ENCODE results near the gene MPDU1. TPM values are rescaled to one million over a fixed set of nuclear protein-coding genes. Genes with fewer than 3 reads are reported as not detected.

The MPDU1 gene
- total RNA-seq, 6 donors from 2014 or later = 50.6 to 121 (median 56.2) TPM

GRCh38 chr17:7613769-7614424 is 30.2 kb downstream of the MPDU1 start:
- peak overlapping the region; percentile 40 to 95 (median 80) for H3K4me3 ChIP-seq
- H3K27me3 ChIP-seq = no peaks in the 10 kb centered on the region
- TF ChIP-seq EP300 (IDR thresholded peaks at IDR 0.05) = no peak
- no peak for TF ChIP-seq POLR2AphosphoS5 (IDR thresholded peaks at IDR 0.05)
- TF ChIP-seq, protein P1, sequence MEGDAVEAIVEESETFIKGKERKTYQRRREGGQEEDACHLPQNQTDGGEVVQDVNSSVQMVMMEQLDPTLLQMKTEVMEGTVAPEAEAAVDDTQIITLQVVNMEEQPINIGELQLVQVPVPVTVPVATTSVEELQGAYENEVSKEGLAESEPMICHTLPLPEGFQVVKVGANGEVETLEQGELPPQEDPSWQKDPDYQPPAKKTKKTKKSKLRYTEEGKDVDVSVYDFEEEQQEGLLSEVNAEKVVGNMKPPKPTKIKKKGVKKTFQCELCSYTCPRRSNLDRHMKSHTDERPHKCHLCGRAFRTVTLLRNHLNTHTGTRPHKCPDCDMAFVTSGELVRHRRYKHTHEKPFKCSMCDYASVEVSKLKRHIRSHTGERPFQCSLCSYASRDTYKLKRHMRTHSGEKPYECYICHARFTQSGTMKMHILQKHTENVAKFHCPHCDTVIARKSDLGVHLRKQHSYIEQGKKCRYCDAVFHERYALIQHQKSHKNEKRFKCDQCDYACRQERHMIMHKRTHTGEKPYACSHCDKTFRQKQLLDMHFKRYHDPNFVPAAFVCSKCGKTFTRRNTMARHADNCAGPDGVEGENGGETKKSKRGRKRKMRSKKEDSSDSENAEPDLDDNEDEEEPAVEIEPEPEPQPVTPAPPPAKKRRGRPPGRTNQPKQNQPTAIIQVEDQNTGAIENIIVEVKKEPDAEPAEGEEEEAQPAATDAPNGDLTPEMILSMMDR (IDR thresholded peaks at IDR 0.05) = no peak
- TF ChIP-seq POLR2A (IDR thresholded peaks at IDR 0.05) = no peak
- H3K9me3 ChIP-seq = no peaks in the 10 kb centered on the region
- peaks cover 0 to 4% (median under 1%) of the 10 kb centered on the region in 4 donors for H3K36me3 ChIP-seq
- 9 to 17% methylated on average over 13 to 14 of the region's 20 CpGs for WGBS, 2 donors
- DNase-seq (no peak), ATAC-seq (ENCODE audit: low FRiP score in 2 of 2) (no peak)
- peaks cover 24 to 35% (median 34%) of the 10 kb centered on the region in 4 donors for H3K4me1 ChIP-seq
- peak overlapping the region; percentile 72 to 99 (median 89) for H3K27ac ChIP-seq

DNA sequence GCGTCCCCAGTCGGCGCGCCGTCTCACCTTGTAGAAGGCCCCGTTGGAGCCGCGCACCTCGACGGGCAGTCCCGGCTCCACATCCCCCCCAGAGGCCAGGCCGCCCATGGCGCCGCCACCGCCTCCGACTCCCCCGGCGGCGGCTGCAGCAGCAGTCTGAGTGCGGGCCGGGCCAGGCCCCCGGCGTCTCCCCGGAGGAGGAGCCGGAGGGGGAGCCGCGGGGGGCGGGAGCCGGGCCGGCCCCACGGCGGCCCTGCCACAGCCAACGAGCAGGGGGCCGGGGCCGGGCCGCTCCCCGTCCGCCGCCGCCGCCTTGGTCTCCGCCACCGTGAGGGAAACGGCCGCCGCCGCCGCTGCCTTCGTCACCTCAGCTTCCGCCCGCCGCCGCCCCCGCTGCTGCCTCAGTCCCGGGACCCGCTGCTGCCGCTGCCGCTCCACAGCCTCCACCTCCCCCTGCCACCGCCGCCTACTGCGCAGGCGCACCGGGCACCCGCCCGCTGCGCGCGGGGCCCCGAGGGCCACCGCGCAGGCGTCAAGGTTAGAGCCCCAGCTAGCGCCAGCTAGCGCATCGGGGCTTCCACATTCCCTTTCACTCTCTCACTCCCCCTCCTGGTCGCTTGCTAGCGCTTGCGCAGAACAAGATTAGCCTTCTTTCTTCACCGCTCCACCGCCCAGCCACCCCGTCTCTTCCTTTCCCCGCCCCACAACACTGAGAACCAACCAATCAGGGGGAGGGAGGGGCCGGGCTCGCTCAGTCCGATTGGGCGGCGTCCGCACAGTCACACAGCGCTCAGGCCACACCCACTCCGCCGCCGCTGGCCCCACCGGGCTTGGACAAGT is 31.0 kb downstream of the MPDU1 start, which contains the start of gene FXR2:
Gene FXR2 (minus strand): TSS at position 473 of the 840 bp plus-strand sequence. CDS start 365 bp downstream, at position 108.
- 1% methylated on average over 48 to 52 of the region's 93 CpGs for WGBS, 2 donors
- DNase-seq (peak; percentile 99 to 100), ATAC-seq (ENCODE audit: low FRiP score in 2 of 2) (peak; percentile 98 to 100)

DNA sequence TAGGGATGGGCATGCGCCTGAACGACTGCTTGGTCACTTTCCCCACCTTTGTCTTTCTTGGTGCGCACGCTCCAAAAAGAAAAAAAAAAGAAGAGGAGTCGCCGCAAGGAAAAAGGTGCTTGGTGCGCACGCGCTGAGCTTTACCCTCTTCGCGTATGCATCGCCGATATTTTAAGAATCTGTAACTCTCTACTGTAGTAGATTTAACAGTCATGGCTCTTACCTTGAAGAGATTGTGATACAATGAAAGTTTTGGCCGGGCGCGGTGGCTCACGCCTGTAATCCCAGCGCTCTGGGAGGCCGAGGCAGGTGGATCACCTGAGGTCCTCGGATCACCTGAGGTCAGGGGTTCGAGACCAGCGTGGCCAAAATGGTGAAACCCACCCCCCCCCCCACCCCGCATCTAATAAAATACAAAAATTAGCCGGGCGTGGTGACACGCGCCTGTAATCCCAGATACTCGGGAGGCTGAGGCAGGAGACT is 31.7 kb downstream of the MPDU1 start:
- 6 to 9% methylated on average over 22 to 28 of the region's 28 CpGs for WGBS, 2 donors
- DNase-seq = no peak
- Histone ChIP-seq H3K4me3 (peak overlapping the region; percentile 14 to 95 (median 80)), H3K36me3 (peaks cover 0 to 4% (median 0%) of the 10 kb centered on the region in 4 donors), H3K27ac (peak overlapping the region; percentile 85 to 99 (median 89)), H3K9me3 (no peaks in the 10 kb centered on the region), H3K4me1 (peaks cover 22 to 35% (median 34%) of the 10 kb centered on the region in 4 donors), H3K27me3 (no peaks in the 10 kb centered on the region)
- TF ChIP-seq, protein P1 (IDR thresholded peaks at IDR 0.05) = no peak
- TF ChIP-seq EP300 (IDR thresholded peaks at IDR 0.05) = no peak
- no peak for TF ChIP-seq POLR2AphosphoS5 (IDR thresholded peaks at IDR 0.05)
- TF ChIP-seq POLR2A (IDR thresholded peaks at IDR 0.05) = no peak
- ATAC-seq (ENCODE audit: low FRiP score in 2 of 2) = no peak

More for the DNA sequence above, 31.0 kb downstream of the MPDU1 start, which contains the start of gene FXR2:
- TF ChIP-seq POLR2A (IDR thresholded peaks at IDR 0.05) = peak in 3 of 4 donors; percentile 59 to 95 (median 82)
- TF ChIP-seq EP300 (IDR thresholded peaks at IDR 0.05) = no peak
- TF ChIP-seq, protein P1 (IDR thresholded peaks at IDR 0.05) = peak; percentile 33 to 86 (median 80)
- peak; percentile 73 to 88 for TF ChIP-seq POLR2AphosphoS5 (IDR thresholded peaks at IDR 0.05)
- H3K4me1 ChIP-seq = peaks cover 22 to 35% (median 34%) of the 10 kb centered on the region in 4 donors
- peak within 1 kb of the TSS; percentile 85 to 99 (median 89) for H3K27ac ChIP-seq
- H3K27me3 ChIP-seq = no peaks in the 10 kb centered on the region
- peaks cover 0 to 4% (median 0%) of the 10 kb centered on the region in 4 donors for H3K36me3 ChIP-seq
- H3K4me3 ChIP-seq = peak within 1 kb of the TSS; percentile 40 to 95 (median 80)
- H3K9me3 ChIP-seq = no peaks in the 10 kb centered on the region

DNA sequence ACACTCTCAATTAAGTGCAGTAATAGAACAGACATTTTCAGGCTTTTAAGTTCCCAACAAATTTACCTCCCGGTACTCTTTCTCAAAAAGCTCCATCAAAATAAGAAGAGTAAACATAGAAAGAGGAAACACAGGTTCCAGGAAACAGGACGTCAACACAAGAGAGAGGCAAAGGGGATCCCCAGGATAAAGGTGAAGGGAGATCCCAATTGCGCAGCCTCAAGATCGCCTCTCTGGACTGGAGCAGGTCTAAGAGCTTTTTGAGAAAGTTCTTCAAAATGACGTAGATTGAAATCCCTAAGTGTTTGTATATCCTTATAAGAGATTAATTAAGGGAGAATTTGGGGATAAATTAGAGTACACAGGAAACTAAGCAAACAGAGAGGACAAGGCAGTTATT is 35.0 kb downstream of the MPDU1 start:
- ATAC-seq (ENCODE audit: low FRiP score in 2 of 2) = no peak
- no peak overlapping the region for H3K4me3 ChIP-seq
- WGBS, 2 donors = 50 to 58% methylated on average over 5 of the region's 5 CpGs
- H3K36me3 ChIP-seq = no peaks in the 10 kb centered on the region
- H3K27me3 ChIP-seq = no peaks in the 10 kb centered on the region
- TF ChIP-seq, protein P1 (IDR thresholded peaks at IDR 0.05) = no peak
- TF ChIP-seq EP300 (IDR thresholded peaks at IDR 0.05) = peak in 1 of 4 donors; percentile 39
- peaks cover 4 to 9% (median 6%) of the 10 kb centered on the region in 4 donors for H3K4me1 ChIP-seq
- H3K27ac ChIP-seq = peak overlapping the region in 2 of 4 donors; percentile 30 to 44
- no peaks in the 10 kb centered on the region for H3K9me3 ChIP-seq
- peak in 1 of 2 donors; percentile 71 for DNase-seq
